DOHH2 (cell line): Measurements from ENCODE around the gene ANKRD33.

Experiments
- EZH2phosphoT487 ChIP-seq: fragments of 200-600 bp; sonication (generic); IDR thresholded peaks from 2 replicates; pipeline ENCODE4 v1.6.1; 2017; ENCODE audit warnings: borderline replicate concordance, mild to moderate bottlenecking, antibody characterized with exemption, low read length, moderate library complexity, mixed read lengths
- TF ChIP-seq, protein P1 (sequence below): fragments of 200-600 bp; sonication (generic); IDR thresholded peaks from one replicate; pipeline ENCODE4 v1.5.1; 2014; ENCODE audit warnings: antibody characterized with exemption, mild to moderate bottlenecking, low read depth, low read length; ENCODE audit not compliant: poor library complexity, severe bottlenecking

DNA sequence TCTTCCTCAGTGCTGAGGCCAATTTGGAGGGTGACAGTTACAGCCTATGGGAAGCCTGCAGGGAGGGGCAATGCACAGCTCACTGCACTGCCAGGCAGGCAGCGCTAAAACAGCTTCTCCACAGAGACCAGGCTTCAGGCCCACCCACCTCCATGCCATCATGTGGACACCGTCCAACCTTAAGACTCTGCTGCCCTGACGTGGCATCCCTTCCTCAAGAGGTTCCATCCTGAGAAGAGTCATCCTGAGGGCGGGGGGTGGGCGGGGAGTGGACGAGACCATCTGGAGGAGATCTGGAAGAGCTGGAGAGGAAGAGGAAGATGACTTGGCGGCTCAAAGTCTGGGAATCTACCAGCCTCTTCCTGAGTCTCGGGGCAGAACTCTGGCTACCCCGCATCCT is 11.0 kb downstream of the ANKRD33 start:
- TF ChIP-seq, protein P1, sequence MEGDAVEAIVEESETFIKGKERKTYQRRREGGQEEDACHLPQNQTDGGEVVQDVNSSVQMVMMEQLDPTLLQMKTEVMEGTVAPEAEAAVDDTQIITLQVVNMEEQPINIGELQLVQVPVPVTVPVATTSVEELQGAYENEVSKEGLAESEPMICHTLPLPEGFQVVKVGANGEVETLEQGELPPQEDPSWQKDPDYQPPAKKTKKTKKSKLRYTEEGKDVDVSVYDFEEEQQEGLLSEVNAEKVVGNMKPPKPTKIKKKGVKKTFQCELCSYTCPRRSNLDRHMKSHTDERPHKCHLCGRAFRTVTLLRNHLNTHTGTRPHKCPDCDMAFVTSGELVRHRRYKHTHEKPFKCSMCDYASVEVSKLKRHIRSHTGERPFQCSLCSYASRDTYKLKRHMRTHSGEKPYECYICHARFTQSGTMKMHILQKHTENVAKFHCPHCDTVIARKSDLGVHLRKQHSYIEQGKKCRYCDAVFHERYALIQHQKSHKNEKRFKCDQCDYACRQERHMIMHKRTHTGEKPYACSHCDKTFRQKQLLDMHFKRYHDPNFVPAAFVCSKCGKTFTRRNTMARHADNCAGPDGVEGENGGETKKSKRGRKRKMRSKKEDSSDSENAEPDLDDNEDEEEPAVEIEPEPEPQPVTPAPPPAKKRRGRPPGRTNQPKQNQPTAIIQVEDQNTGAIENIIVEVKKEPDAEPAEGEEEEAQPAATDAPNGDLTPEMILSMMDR, result no peak
- TF ChIP-seq EZH2phosphoT487, result no peak
